Left renal cortex interstitium (tissue), 4 donors: ENCODE data around the gene RNF126. TPM values are rescaled to one million over a fixed set of nuclear protein-coding genes. Genes with fewer than 3 reads are reported as not detected.

Experiments
- DNase-seq, 4 donors: peaks; one replicate each; pipeline ENCODE4 v3.0.0-alpha.2; 2013; ENCODE audit warnings: low read depth in 4 of 4, low spot score in 2 of 4, missing footprints in 1 of 4
- polyA plus RNA-seq, 4 donors: library from polyadenylated mRNA; unstranded; fragments of 120-200 nt; gene quantifications; one replicate each; pipeline ENCODE4 v1.2.1, GENCODE V29; 2013; ENCODE audit not compliant: insufficient read length in 4 of 4

Gene RNF126
- polyA plus RNA-seq, 4 donors, result 22.6 to 41.5 (median 30.7) TPM

DNA sequence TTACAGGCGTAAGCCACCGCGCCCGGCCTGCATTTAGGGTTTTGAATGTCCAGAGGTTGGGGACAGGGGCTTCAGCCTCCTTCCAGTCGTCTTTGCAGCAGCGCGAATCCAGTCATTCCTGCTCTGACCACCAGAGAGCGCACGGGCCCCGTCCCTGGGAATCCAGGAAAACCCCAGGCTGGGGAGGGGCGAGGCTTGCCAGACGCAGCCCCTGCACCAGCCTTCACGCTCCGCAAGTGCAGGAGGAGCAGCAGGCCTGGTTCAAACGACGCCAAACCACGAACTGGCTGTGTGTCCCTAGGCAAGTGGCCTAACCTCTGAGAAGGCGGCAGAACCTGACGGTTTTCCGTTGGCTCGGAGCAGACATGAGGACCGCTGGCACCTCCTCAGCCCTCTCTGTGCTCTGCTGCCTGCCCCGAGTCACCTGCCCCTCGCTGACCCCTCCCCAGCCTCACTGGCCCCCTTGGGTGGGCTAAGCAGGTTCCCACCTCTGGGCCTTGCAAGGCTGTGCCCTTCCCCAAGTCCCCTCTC, 2.0 kb upstream of the RNF126 start:
- DNase-seq, result peak in 1 of 4 donors; percentile 76

- no peak for DNase-seq
Measured at GRCh38 chr19:663682-664117, 686 bp upstream of the RNF126 start.

DNA sequence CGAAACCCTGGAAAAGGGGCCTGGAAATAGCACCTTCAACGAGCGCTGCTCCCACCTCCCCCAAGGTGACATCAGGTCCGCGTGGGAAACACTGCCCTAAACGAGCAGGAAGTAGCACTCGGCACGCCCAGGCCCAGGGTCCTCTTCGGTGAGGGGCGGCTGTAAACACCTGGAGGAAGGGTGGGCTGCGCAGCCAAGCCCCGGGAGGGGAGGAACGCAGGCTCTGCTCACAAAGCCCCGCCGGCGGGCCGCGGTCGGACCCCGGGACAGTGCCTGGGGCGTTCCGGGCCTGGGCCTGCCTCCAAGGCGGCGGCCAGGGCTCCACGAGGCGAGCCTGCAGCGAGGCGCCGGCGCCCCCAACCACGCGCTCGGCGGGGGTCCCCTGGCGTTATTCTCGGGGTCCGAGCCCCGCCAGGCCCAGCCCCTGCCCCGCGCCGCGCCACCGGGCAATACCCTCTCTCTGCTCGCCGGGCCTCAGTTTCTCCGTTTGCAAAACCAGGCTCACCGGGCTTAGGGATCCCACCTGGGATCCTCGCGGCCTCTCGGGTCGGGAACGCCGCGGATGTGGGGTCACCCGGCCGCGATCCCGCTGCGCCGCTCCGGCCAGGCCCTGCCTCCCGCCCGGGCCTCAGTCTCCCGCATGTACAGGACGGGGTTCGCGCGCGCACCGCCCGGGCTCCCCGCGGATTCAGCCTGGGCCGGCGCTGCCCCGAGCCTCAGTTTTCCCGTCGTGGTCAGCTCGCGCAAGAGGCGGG, 630 bp downstream of the RNF126 start:
- no peak for DNase-seq

DNA sequence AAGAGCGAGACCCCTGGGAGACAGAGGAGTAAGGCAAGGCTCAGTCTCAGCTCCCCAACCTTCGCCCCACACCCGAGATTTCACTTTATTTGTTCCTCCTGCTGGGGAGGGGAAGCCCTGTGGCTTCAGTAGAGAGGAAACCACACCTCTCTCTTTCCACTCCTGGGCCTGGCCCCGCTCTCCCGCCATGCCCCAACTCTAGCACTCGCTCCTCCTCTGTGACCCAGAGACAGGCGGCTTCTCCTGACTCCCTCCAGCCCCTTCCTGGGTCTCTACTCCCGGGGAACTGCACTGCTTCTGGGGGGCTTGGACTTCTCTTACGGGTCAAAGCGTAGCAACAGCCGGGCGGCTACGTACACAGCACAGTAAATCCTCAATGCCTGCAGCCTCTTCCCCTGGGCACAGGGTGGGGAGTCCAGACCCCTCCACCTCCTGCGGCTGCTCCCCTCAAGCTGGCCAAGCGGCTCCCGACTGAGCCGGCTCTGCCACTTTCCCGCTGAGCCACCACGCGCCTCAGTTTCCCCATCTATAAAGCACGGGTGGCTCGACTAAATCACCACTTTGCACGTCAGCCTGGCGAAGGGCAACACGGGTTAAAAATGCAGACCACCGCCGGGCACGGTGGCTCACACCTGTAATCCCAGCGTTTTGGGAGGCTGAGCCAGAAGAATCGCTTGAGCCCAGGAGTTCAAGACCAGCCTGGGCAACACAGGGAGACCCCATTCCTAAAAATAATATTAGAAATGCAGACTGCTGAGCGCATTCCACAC, 1.4 kb downstream of the RNF126 start:
- DNase-seq, result no peak

DNA sequence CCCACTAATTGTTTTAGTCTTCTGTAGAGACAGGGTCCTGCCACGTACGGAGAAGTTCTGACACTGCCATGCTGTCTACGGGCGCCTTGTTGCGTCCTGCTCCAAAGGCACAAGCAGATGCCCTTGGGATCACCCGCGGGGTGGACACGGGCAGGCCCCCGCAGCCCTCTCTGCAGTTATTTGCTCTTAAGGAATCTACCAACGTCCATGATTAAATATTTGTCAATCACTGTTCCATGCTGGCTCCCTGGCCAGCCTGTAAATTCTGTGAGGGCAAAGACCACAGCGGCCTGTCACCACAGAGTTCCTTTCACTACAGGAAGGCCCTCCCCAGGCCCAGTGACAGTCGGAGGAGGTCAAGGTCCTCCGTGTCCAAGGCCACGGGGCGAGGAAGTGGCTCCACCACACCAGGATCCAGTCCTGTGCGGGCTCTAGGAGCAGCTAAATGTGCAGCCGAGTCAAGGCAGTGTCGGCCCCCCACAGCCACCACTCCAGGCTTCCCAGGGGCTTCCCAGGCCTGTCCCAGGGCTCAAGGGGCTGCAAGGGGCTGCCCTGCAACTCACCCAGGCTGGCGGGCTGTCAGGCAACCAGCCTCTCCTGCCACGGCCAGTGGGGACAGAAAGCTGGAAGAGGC, 2.1 kb downstream of the RNF126 start:
- DNase-seq, result no peak

DNA sequence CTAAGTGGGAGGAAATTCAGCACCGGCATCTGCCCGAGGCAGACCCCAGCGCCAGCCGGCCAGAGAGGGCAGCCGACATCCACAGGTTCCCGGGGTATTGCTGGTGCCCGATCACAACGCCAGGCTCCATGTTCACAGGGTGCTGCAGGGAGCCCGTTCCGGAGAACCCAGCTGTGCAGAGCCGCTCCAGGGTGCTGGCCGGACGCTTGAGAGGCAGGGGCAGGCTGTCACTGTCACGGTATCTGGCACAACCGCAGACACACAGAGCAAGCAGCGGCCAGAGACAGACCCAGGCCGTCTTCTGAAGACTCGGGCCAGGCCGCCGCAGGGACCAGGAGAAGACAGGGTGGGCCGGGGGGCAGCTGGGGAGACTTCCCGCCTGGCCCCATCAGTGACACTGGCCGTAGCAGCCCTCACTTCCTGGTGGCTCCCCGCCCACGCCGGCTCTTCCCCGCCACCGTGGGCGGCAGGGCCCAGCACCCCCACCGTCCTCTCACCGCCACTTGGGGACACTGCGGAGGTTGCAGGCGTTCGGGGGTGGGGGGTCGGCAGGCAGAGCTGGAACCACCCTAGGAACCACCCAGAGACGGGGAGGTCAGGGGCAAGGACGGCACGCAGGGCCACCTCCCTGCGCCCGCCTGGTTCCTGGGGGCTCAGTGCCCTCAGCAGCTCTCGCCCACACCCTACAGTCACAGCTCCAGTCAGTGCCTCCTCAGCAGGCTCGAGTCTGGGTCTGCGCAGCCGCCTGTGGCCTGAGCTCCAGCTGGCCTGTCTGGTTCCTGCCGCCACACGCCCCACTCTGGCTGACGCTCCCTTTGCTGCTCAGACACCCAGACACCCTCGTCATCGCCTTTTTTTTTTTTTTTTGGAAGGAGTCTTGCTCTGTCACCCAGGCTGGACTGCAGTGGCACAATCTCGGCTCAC, 3.8 kb downstream of the RNF126 start:
- DNase-seq, result no peak

- no peak for DNase-seq
Measured at GRCh38 chr19:658059-658839, 4.8 kb downstream of the RNF126 start.

- DNase-seq, result no peak
Measured at GRCh38 chr19:657611-658010, 5.4 kb downstream of the RNF126 start.

GRCh38 chr19:656751-657559, 6.1 kb downstream of the RNF126 start:
- no peak for DNase-seq

GRCh38 chr19:655691-656090, 7.3 kb downstream of the RNF126 start:
- no peak for DNase-seq

DNA sequence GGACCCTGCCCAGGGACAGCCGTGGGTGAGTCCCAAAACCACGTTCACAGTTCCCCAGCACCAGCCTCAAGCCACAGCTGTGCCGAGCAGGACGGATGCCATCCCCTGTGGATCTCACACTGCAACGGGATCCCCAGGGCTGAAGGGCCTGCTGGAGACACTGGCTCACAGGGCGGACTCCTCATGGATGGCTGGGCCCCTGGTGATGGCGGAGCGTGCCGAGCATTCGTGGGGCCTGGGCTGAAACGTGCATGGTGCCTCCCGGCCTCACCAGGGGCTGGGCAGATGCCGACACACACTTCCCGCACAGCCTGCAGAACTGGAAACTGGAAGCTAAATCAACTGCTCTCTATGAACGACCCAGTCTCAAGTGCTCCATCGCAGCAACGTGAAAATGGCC, 9.6 kb downstream of the RNF126 start:
- no peak for DNase-seq

DNA sequence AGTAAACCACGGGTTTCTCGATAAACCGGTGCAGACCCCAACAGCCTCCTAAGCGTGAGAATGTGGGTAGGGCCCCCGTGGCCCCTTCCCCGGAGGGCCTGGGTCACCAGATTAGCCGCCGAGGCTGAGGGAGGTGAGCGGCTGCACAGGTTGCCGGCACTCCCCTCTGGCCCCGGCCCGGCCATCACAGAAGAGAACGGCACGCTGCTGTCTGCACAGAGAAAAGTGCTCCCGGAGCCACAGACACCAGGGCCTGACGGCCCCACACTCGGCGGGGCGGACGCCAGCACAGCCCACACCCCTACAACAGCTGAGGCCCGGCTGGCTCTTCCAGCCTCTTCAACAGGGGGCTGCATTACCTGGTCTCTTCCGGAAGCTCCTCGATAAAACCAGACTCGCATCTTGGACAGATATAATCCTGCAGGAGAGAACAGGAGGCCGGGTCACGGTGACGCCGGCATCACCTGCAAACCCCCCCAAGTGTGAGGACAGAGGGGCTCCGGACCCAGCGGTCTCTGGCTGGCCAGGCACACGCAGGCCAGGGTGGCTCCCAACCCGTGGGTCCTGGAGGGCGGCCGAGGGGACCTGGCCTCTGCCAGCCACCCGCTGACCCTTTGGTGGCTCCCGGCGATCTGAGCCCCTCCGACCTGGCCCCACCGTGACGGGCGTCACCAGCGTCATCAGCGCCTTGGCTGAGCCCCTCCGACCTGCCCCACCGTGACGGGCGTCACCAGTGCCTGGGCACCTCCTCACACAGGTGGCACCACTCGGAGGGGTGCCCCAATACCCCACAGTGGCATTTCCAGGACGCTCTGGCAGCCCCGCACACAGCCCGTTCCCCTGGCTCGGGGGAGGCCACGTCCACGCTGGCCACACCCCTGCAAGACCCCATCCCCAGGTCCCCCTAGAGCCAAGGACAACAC, 10.3 kb downstream of the RNF126 start:
- DNase-seq, result no peak

DNA sequence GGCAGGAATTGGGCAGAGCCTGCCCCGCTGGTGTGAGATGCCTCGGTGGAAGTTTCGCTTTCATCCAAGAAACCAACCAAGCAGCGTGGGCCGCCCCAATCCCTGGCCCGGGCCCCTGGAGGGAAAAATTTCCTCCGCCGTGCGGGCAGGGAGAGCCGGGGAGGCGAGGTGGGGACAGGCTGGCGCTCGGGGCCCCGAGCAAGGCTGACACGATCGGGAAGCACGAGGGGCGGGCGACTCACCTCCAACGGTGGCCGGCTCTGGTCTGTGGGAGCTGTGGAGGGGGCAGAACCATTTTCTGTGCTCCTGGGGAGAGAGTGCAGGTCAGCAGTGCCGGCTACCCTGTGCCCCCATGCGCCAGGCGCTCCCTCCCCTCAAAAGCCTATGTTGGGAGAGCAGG, 11.0 kb downstream of the RNF126 start:
- no peak for DNase-seq

- no peak for DNase-seq
Measured at GRCh38 chr19:651114-651818, 11.7 kb downstream of the RNF126 start.

- no peak for DNase-seq
Measured at GRCh38 chr19:650121-650520, 12.9 kb downstream of the RNF126 start.

- DNase-seq, result no peak
Measured at GRCh38 chr19:648904-649801, 13.9 kb downstream of the RNF126 start.
